ENCODE measurements around the gene CYP27A1.

DNA sequence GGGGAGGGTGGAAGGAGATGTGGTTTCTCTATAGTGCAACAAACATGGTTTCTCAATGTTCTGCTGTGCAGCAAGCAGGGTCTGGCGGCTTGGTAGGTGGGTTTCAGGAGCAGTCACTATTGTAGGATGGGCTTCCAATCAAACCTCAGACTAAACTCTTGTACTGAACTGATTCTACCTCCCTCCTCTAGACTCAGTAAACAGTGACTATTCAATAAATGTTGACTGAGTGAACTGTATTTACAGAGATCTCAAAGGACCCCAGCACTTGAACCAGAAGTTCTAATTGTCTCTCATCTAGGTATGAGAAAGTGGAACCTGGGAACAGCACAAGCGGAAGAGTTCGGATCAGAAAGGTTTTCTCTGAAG lies 26.8 kb upstream of the CYP27A1 start:
- TF ChIP-seq, protein P1, sequence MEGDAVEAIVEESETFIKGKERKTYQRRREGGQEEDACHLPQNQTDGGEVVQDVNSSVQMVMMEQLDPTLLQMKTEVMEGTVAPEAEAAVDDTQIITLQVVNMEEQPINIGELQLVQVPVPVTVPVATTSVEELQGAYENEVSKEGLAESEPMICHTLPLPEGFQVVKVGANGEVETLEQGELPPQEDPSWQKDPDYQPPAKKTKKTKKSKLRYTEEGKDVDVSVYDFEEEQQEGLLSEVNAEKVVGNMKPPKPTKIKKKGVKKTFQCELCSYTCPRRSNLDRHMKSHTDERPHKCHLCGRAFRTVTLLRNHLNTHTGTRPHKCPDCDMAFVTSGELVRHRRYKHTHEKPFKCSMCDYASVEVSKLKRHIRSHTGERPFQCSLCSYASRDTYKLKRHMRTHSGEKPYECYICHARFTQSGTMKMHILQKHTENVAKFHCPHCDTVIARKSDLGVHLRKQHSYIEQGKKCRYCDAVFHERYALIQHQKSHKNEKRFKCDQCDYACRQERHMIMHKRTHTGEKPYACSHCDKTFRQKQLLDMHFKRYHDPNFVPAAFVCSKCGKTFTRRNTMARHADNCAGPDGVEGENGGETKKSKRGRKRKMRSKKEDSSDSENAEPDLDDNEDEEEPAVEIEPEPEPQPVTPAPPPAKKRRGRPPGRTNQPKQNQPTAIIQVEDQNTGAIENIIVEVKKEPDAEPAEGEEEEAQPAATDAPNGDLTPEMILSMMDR (IDR thresholded peaks at IDR 0.05), result no peak
- no peak for TF ChIP-seq POLR2A (IDR thresholded peaks at IDR 0.05)
